ENCODE measurements around the gene YPEL4. TPM values are rescaled to one million over a fixed set of nuclear protein-coding genes. Genes with fewer than 3 reads are reported as not detected.

Gene YPEL4
- total RNA-seq, 1 donor from 2014 or later = 6.9 TPM

- Histone ChIP-seq H3K36me3 (no peaks in the 10 kb centered on the region), H3K27ac (no peak overlapping the region), H3K27me3 (no peaks in the 10 kb centered on the region), H3K4me1 (no peaks in the 10 kb centered on the region), H3K4me3 (no peak overlapping the region), H3K9me3 (no peaks in the 10 kb centered on the region)
- intact Hi-C loops (cut with DNase I) = no loop called here
- no peak for TF ChIP-seq CTCF (IDR thresholded peaks at IDR 0.05)
- ATAC-seq = no peak
- DNase-seq = no peak
Measured at GRCh38 chr11:57624864-57625263, 24.8 kb downstream of the YPEL4 start.

- no peak for DNase-seq
- Histone ChIP-seq H3K9me3 (no peaks in the 10 kb centered on the region), H3K4me3 (no peak overlapping the region), H3K27ac (no peak overlapping the region), H3K4me1 (no peaks in the 10 kb centered on the region), H3K27me3 (no peaks in the 10 kb centered on the region), H3K36me3 (no peaks in the 10 kb centered on the region)
- no peak for TF ChIP-seq CTCF (IDR thresholded peaks at IDR 0.05)
- ATAC-seq = no peak
- intact Hi-C loops (cut with DNase I) = no loop called here
Measured at GRCh38 chr11:57622263-57622662, 27.4 kb downstream of the YPEL4 start.

GRCh38 chr11:57620467-57620866 is 29.2 kb downstream of the YPEL4 start:
- H3K36me3 ChIP-seq = peaks cover 14% of the 10 kb centered on the region
- intact Hi-C loops (cut with DNase I) = no loop called here
- no peak overlapping the region for H3K4me3 ChIP-seq
- no peak for TF ChIP-seq CTCF (IDR thresholded peaks at IDR 0.05)
- no peaks in the 10 kb centered on the region for H3K27me3 ChIP-seq
- no peaks in the 10 kb centered on the region for H3K4me1 ChIP-seq
- DNase-seq (no peak), ATAC-seq (no peak)
- H3K27ac ChIP-seq = no peak overlapping the region
- H3K9me3 ChIP-seq = no peaks in the 10 kb centered on the region

- no peaks in the 10 kb centered on the region for H3K9me3 ChIP-seq
- H3K27me3 ChIP-seq = no peaks in the 10 kb centered on the region
- DNase-seq (no peak), ATAC-seq (no peak)
- no peak overlapping the region for H3K4me3 ChIP-seq
- H3K27ac ChIP-seq = no peak overlapping the region
- no peaks in the 10 kb centered on the region for H3K4me1 ChIP-seq
- no peak for TF ChIP-seq CTCF (IDR thresholded peaks at IDR 0.05)
- H3K36me3 ChIP-seq = peaks cover 25% of the 10 kb centered on the region
- intact Hi-C loops (cut with DNase I) = no loop called here
Measured at GRCh38 chr11:57619331-57619730, 30.4 kb downstream of the YPEL4 start.

GRCh38 chr11:57618438-57618837 is 31.3 kb downstream of the YPEL4 start:
- Histone ChIP-seq H3K4me1 (no peaks in the 10 kb centered on the region), H3K27me3 (no peaks in the 10 kb centered on the region), H3K36me3 (peaks cover 34% of the 10 kb centered on the region), H3K4me3 (no peak overlapping the region), H3K27ac (no peak overlapping the region), H3K9me3 (no peaks in the 10 kb centered on the region)
- intact Hi-C loops (cut with DNase I) = no loop called here
- no peak for TF ChIP-seq CTCF (IDR thresholded peaks at IDR 0.05)
- DNase-seq = no peak
- ATAC-seq = no peak

GRCh38 chr11:57616595-57616994 is 33.1 kb downstream of the YPEL4 start:
- Histone ChIP-seq H3K9me3 (no peaks in the 10 kb centered on the region), H3K27me3 (no peaks in the 10 kb centered on the region), H3K4me1 (no peaks in the 10 kb centered on the region), H3K27ac (no peak overlapping the region), H3K36me3 (peaks cover 50% of the 10 kb centered on the region), H3K4me3 (no peak overlapping the region)
- ATAC-seq (no peak), DNase-seq (no peak)
- intact Hi-C loops (cut with DNase I) = no loop called here
- TF ChIP-seq CTCF (IDR thresholded peaks at IDR 0.05) = no peak
